ENCODE data around the gene KLHL11.
"Not testable (repeated sequence)": the region's sequence is repeated elsewhere in the genome, so short reads cannot be mapped to it uniquely, and the experiment has no call there.

Gene KLHL11

GRCh38 chr17:41837761-41838538 lies 27.3 kb downstream of the KLHL11 start, which contains the start of gene KLHL10:
KLHL10 (plus strand) TSS chr17:41837825; CDS start chr17:41837933, 108 bp downstream.
- no peak for TF ChIP-seq CTCF (IDR thresholded peaks at IDR 0.05; ENCODE audit: low read length, missing control alignments)
- no peak within 1 kb of the TSS for H3K4me3 ChIP-seq (replicated peaks; ENCODE audit: low read depth, low read length)
- peak; percentile 20 for DNase-seq (ENCODE audit: low read depth)

- TF ChIP-seq CTCF (IDR thresholded peaks at IDR 0.05; ENCODE audit: low read length, missing control alignments) = no peak
- peak overlapping the region; percentile 74 for H3K4me3 ChIP-seq (replicated peaks; ENCODE audit: low read depth, low read length)
- DNase-seq (ENCODE audit: low read depth) = no peak
Measured at GRCh38 chr17:41836550-41837196, 28.6 kb downstream of the KLHL11 start.

GRCh38 chr17:41835800-41836549 lies 29.2 kb downstream of the KLHL11 start, which contains the start of gene NT5C3B:
NT5C3B (minus strand) TSS chr17:41836232; CDS start chr17:41836193, 39 bp downstream.
- H3K4me3 ChIP-seq (replicated peaks; ENCODE audit: low read depth, low read length) = peak within 1 kb of the TSS; percentile 74
- peak; percentile 40 for DNase-seq (ENCODE audit: low read depth)
- no peak for TF ChIP-seq CTCF (IDR thresholded peaks at IDR 0.05; ENCODE audit: low read length, missing control alignments)

- no peak for DNase-seq (ENCODE audit: low read depth)
- H3K4me3 ChIP-seq (replicated peaks; ENCODE audit: low read depth, low read length) = peak overlapping the region; percentile 74
- TF ChIP-seq CTCF (IDR thresholded peaks at IDR 0.05; ENCODE audit: low read length, missing control alignments) = no peak
Measured at GRCh38 chr17:41835214-41835799, 29.9 kb downstream of the KLHL11 start.

GRCh38 chr17:41829961-41830360 lies 35.3 kb downstream of the KLHL11 start:
- not testable (repeated sequence) for DNase-seq (ENCODE audit: low read depth); H3K4me3 ChIP-seq (replicated peaks; ENCODE audit: low read depth, low read length)

- TF ChIP-seq CTCF (IDR thresholded peaks at IDR 0.05; ENCODE audit: low read length, missing control alignments) = no peak
- no peak for DNase-seq (ENCODE audit: low read depth)
- H3K4me3 ChIP-seq (replicated peaks; ENCODE audit: low read depth, low read length) = no peak overlapping the region
Measured at GRCh38 chr17:41825175-41825845, 39.9 kb downstream of the KLHL11 start.

Data from fibroblast of pulmonary artery (primary cell).